ENCODE measurements around the gene PACC1. TPM values are rescaled to one million over a fixed set of nuclear protein-coding genes. Genes with fewer than 3 reads are reported as not detected.

PACC1 gene
- total RNA-seq, 4 donors from 2014 or later, result 2.9 to 5.5 (median 4.9) TPM

- H3K4me3 ChIP-seq (replicated peaks in 1 of 3), result no peak overlapping the region
- TF ChIP-seq CTCF (IDR thresholded peaks at IDR 0.05) (no peak), POLR2A (IDR thresholded peaks at IDR 0.05) (no peak)
- no peak for DNase-seq
- H3K27me3 ChIP-seq, result no peaks in the 10 kb centered on the region
- peaks cover 0 to 6% of the 10 kb centered on the region in 2 donors for H3K4me1 ChIP-seq
- 87 to 93% methylated on average over 3 of the region's 3 CpGs for WGBS, 2 donors
- H3K27ac ChIP-seq, result no peak overlapping the region
- H3K36me3 ChIP-seq, result no peaks in the 10 kb centered on the region
- no peaks in the 10 kb centered on the region for H3K9me3 ChIP-seq
- intact Hi-C loops (cut with DNase I), result loop anchor here (5.0 to 10.0 kb wide), 3 partner anchors 80 to 780 kb away; partner anchors contain the start of gene NEK2
These were observed 40.1 kb upstream of the PACC1 start for GRCh38 chr1:212454741-212455140.

- H3K27me3 ChIP-seq, result no peaks in the 10 kb centered on the region
- H3K9me3 ChIP-seq, result no peaks in the 10 kb centered on the region
- no peak overlapping the region for H3K27ac ChIP-seq
- intact Hi-C loops (cut with DNase I), result loop anchor here (5.0 to 10.0 kb wide), 3 partner anchors 79 to 779 kb away; partner anchors contain the start of gene NEK2
- H3K4me3 ChIP-seq (replicated peaks in 1 of 3), result no peak overlapping the region
- 70 to 86% methylated on average over 8 to 12 of the region's 12 CpGs for WGBS, 2 donors
- TF ChIP-seq POLR2A (IDR thresholded peaks at IDR 0.05) (no peak), CTCF (IDR thresholded peaks at IDR 0.05) (no peak)
- no peaks in the 10 kb centered on the region for H3K36me3 ChIP-seq
- DNase-seq, result no peak
- peaks cover 0 to 6% of the 10 kb centered on the region in 2 donors for H3K4me1 ChIP-seq
These were observed 38.6 kb upstream of the PACC1 start for GRCh38 chr1:212453156-212453857.

GRCh38 chr1:212452323-212453155 lies 37.9 kb upstream of the PACC1 start:
- Histone ChIP-seq H3K4me3 (replicated peaks in 1 of 3) (no peak overlapping the region), H3K36me3 (no peaks in the 10 kb centered on the region), H3K9me3 (no peaks in the 10 kb centered on the region), H3K4me1 (peaks cover 0 to 6% of the 10 kb centered on the region in 2 donors), H3K27ac (no peak overlapping the region), H3K27me3 (no peaks in the 10 kb centered on the region)
- TF ChIP-seq CTCF (IDR thresholded peaks at IDR 0.05), result no peak
- TF ChIP-seq POLR2A (IDR thresholded peaks at IDR 0.05), result no peak
- whole genome bisulfite sequencing, 2 donors, result 75 to 76% methylated on average over 15 of the region's 15 CpGs
- no peak for DNase-seq
- intact Hi-C loops (cut with DNase I), result loop anchor here (5.0 to 10.0 kb wide), 3 partner anchors 78 to 778 kb away; partner anchors contain the start of gene NEK2

- intact Hi-C loops (cut with DNase I), result loop anchor here (5.0 to 10.0 kb wide), 3 partner anchors 77 to 777 kb away; partner anchors contain the start of gene NEK2
- Histone ChIP-seq H3K36me3 (no peaks in the 10 kb centered on the region), H3K4me1 (peaks cover 0 to 6% of the 10 kb centered on the region in 2 donors), H3K27ac (no peak overlapping the region), H3K27me3 (no peaks in the 10 kb centered on the region), H3K9me3 (no peaks in the 10 kb centered on the region), H3K4me3 (replicated peaks in 1 of 3) (no peak overlapping the region)
- no peak for DNase-seq
- no peak for TF ChIP-seq CTCF (IDR thresholded peaks at IDR 0.05)
- no peak for TF ChIP-seq POLR2A (IDR thresholded peaks at IDR 0.05)
- WGBS, 2 donors, result 88% methylated on average over 6 of the region's 6 CpGs
These were observed 37.0 kb upstream of the PACC1 start for GRCh38 chr1:212451416-212452322.
